Jurkat, Clone E6-1 (cell line): ENCODE results near the gene USP19.

Source experiments
- DNase-seq: peaks from one replicate; pipeline ENCODE4 v3.0.0-alpha.2; 2011; ENCODE audit warnings: low read depth, low spot score
- H3K4me3 ChIP-seq: 2 replicates; pipeline ENCODE4 v1.5.1; 2011; ENCODE audit warnings: mild to moderate bottlenecking, low read length, control low read depth, moderate library complexity

USP19 gene

GRCh38 chr3:49140080-49140479 is 19.5 kb upstream of the USP19 start:
- H3K4me3 ChIP-seq: no peak overlapping the region
- DNase-seq: no peak

GRCh38 chr3:49135499-49135898 is 14.9 kb upstream of the USP19 start:
- DNase-seq: no peak

DNA sequence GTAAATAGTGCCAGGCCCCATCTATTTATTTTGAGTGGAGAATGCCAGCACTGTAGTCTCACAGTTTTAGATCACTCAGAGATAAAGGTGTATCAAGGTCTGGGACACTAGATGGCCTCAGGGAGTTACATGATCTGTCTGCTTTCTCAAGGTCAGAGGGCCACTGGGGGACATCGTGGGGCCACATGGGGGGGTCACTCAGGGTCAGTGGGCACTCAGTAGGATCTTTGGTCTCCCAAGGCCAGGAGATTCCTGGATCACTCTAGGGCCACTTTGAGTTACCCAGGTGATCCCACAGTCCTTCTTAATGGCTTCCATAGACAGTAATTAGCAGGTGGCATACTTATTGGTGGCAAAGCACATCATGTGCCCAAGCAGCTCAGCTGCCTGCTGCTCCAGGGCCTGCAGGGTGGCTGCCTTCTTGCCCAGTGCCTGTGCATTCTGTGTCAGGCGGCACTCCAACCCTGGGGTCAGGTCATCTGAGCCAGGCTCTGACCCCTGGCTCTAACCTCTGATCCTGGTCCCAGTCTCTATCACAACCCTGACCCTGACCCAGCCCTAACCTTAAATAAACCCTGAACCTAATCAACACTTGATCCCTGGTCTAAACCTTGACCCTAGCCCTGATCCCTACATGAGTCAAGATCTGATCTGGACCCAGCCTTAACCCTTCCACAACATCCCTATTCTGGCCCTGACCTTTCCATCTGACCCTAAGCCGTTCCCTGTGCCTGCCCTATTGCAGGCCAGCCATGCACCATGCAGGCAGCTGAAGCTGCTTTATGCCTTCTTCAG is 14.0 kb upstream of the USP19 start:
- no peak overlapping the region for H3K4me3 ChIP-seq
- DNase-seq: no peak

More at GRCh38 chr3:49135499-49135898, 14.9 kb upstream of the USP19 start:
- no peak overlapping the region for H3K4me3 ChIP-seq

DNA sequence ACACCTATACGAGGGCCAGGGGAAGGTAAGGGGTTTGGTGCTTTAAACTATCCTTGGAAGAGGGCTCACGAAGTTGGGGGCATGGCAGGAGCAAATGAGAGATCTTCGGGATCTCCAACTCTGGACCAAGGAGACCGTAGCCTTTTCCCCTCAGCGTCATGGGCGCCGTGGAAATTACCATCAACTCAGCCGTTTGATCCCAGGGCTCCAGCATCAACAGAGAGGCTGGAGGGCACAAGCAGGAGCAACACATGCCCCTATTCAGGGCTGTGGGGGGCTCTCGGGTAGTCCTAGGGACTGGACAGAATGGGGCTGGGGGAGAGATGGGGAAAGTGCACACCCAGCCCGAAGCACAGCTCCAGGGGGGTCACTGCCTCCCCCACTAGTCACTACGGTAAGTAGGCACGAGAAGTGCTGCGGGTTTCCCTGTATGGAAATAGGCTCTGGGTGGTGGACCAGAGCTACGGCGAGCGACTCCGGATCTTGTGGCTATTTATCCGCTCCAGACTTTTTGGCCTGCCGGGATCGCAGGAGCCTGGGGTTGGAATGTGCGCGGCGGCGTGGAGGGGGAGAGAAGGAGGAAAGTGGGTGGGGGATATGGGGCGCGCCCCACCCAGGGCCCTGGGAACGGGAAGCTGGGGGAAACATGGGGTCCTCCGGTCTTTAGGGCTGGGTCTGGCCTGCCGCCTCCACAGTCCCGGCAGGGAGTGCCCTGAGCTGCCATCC is 12.8 kb upstream of the USP19 start:
- no peak for DNase-seq
- H3K4me3 ChIP-seq: no peak overlapping the region

DNA sequence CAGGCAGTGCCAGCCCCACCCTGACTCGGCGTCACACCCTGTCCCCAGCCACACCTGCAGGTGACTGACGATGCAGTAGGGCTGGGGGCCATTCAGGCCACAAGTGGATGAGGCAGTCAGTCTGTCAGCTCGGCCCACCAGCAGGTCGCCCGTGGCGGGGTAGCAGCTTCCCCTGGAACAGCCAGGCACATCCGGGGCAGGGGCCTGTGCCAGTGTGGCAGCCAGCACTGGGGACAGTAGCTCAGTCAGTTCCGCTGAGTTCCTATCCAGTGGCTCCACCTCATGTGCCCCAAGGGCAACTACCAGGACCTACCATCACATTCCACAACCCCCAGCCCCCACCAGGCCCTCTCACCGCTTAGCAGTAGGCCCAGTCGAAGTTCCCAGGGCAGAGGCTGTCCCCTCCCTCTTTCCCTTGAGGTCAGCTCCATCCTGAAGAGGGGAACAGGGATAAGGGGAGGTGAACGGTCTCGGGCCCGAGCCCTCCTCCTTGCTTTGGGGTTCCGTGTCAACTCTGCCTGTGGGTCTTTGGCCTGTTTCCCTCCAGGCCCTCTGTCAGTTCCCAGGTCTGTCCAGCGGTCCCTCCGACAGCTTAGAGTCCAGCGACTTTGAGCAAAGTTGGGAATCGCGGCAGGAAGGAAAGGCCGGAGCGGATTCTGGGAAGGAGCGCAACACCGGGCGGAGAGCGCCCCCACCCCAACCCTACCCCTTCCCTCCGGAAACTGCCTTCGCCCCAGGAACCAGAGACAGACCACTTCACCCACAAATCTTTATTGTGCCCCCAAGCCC is 12.0 kb upstream of the USP19 start, which contains the start of gene LAMB2:
Gene LAMB2, minus strand, starts transcription at position 614 of the 789 bp plus-strand sequence. Its CDS starts 183 bp downstream, at position 431.
- no peak within 1 kb of the TSS for H3K4me3 ChIP-seq
- DNase-seq: no peak

DNA sequence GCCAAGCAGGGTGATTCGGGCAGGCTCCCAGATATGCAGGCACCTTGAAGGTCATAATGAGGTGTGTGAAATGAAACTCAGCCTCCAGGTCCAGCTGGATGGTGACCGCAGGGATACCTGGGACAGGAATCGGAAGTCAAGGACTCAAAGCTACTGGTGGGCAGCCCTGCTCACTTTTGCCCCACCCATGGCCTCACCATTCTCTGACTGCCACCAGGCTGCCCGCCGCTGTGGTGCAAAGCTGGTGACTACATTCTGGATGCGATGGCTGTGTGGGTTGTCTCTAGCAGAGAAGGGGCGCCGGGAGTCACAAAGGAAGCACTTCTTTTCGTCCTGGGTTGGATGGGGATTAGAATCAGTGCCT is 11.4 kb upstream of the USP19 start:
- H3K4me3 ChIP-seq: no peak overlapping the region

GRCh38 chr3:49131576-49131975 is 11.0 kb upstream of the USP19 start:
- DNase-seq: no peak
- H3K4me3 ChIP-seq: no peak overlapping the region

More for the DNA sequence above, 11.4 kb upstream of the USP19 start:
- no peak for DNase-seq

DNA sequence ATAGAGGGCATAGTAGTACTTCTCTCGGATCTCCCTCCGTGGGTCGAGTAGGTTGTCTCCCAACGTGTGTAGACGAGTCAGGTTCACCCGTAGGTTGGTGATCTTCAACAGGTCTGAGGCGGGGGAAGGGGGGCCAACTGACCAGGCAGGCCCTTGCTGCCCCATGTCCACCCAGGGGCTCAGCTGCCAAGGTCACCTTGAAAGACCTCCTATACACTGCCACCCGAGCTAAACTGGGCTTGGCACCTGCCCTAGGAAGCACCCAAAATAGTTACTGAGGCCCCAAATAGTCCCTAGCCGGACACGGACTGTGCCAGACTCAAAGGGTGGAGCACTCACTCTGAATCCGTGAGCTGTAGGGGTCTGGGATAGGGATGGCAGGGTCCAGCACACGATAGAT is 10.4 kb upstream of the USP19 start:
- no peak overlapping the region for H3K4me3 ChIP-seq
- no peak for DNase-seq

DNA sequence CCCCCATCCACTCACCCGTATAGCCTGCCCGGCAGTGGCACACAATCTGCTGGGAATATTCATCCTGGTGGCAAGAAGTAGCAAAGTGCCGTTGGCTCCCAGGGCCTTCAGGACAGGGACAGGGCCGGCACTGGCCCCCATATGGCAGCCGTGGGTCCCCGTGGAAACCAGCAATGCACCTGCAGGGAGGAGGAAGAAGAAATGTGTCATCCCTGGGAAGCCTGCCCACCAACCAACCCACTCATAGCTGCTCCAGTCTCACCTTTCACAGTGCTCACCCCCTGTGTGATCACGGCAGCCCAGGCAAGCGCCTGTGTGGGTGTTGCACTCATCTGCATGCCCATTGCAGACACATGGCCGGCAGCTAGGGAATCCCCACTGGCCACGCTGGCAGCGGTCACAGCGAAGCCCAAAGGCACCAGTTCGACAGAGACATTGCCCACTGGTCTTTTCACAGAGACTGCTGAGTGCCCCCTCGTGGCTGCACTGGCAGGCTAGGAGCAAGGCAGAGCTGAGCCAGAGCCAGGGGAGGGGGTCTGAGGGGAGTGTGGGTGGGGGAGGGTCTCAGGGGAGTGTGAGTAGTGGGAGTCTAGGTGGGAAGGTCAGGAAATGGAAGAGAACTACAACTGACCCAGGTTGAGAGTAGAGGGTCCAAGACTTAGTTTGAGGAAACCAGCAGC is 4.5 kb upstream of the USP19 start:
- no peak for DNase-seq

GRCh38 chr3:49124203-49124602 is 3.6 kb upstream of the USP19 start:
- no peak overlapping the region for H3K4me3 ChIP-seq
- no peak for DNase-seq

More for the DNA sequence above, 4.5 kb upstream of the USP19 start:
- H3K4me3 ChIP-seq: no peak overlapping the region

DNA sequence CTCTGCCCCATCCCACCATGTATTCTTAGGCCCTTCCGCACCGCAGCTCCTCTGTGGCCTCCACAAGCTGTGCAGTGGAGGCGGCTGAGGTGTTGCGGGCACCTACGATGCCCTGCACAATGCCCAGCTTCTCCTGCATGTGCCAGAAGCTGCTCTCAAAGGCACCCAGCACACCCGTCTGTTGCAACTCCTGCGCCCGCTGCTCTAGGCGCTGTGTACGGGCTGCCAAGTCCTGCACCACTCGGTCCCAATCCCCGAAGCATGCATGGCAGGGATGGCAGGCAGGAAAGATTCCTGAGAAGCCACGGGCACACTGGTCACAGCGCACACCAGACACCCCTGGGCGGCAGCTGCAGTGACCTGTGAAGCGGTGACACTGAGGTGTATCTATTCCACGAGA is 3.1 kb upstream of the USP19 start:
- H3K4me3 ChIP-seq: no peak overlapping the region

GRCh38 chr3:49122886-49123545 is 2.4 kb upstream of the USP19 start:
- H3K4me3 ChIP-seq: no peak overlapping the region
- no peak for DNase-seq

More for the DNA sequence above, 3.1 kb upstream of the USP19 start:
- no peak for DNase-seq

DNA sequence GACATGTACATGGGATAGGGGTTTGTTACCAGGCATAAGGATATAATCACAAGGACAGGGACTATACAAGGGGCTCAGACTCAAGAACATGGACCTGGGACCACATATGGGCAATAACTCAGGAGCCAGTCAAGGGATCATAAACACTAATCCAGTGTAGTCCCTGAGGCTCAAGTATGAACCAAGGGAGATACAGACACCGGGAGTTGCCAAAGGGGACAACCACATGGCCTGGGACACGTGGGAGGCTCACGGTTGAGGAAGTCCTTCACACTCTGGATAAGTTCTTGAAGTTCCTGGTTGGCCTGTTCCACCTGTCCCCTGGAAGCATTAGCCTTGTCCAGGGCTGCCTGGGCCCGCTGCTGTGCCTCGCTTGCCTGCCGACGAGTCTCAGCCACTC is 1.8 kb upstream of the USP19 start:
- no peak for DNase-seq
- no peak overlapping the region for H3K4me3 ChIP-seq

DNA sequence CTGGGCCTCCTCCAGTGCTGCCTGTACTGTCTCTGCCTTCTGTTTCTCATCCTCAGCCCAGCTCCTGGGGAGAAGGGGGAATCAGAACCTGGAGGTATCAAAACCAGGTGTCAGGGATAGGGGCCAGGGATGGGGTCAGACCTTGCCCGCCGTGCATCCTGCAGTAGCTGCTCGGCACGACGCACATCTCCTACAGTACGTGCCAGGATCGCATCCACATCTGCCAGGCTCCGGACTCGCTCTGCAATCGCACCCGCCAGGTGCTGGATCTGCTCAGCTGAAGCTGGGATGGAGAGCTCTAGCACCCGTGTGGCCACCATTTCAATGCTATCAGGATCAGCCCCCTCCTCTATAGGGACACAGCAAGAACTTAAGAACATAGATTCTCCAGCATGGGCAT is 1.4 kb upstream of the USP19 start:
- H3K4me3 ChIP-seq: no peak overlapping the region

DNA sequence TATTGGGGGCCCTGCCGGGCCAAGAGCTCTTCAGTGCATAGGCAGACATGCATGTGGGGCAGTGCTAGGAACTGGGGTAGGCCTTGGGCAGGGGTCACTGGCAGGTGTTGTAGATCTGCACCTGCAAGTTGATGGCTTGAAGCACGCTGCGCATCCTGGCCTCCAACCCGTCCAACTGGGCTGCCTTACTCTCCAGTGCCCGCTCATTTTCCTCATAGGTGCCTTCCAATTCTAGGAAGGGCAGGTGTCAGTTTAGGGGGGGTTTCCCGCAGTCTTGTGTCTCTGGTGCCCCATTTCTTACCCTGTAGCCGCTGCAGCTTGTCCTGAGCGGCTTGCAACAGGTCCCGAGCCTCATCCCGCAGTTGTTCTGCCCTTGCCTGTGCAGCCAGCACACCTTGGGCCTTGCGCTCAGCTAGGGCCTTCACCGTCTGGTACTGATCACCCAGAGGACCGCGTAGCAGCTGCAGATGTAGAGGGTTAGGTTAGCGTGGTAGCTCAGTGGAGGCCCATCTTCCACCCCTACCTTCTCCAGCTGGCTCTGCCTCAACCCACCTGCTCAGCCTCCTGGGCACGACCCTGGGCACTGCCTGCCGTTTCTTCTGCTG is 611 bp upstream of the USP19 start:
- peak; percentile 38 for DNase-seq
- H3K4me3 ChIP-seq: peak overlapping the region; percentile 94

More for the DNA sequence above, 1.4 kb upstream of the USP19 start:
- no peak for DNase-seq

DNA sequence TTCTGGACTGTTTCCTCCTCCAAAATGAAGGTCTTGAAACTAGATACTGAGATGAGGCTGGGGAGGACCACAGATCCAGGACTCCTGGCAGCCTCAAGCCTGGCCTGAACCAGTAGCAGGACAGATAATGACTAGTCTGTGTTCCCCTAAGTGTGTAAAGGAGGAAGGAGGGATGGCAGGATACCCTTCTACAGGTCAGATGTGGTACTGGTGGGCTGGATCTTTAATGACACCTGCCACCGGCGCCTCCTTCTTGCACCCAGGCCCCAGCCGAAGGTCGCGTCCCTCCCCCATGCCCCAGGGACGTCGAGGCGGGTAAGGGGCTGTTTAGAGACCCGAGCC is 556 bp downstream of the USP19 start:
- peak overlapping the region; percentile 94 for H3K4me3 ChIP-seq

DNA sequence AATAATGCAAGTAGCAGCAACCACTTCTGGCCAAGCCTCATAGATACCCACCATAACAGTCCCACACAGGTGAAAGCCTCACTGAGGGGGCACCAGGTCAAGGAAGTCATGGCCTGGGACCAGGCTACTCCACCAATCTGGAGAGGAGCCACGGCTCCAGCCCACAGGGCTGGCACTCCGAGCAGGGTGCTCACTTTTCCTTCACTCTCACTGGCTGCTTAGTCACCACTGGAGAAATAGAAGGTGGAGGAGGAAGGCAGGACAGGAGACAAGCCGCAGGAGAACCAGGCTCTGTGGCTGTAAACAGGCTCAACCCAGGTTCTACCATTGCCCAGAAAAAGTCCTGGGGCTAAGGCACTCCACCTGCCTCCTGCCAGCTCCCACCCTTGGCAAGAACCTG is 1.2 kb downstream of the USP19 start:
- no peak for DNase-seq

More for the DNA sequence above, 556 bp downstream of the USP19 start:
- no peak for DNase-seq

DNA sequence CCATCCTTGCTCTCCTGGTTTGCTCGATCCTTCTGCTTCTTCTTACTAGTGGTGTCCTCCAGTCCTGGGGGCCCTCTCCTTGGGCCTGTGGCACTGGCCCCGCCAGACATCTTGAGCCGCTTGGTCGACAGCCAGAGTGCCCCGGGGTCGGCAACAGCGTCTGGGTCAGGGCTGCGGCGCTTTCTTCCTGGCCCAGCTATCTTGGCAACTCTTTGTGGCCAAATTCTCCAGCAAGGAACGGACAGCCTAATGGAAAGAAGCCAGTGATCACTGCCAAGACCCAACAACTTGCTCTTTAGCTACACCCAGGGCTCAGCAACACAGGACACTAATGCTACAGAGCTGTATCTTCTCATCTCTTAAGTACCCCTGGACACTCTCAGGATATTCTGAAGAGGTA is 1.6 kb downstream of the USP19 start:
- peak overlapping the region; percentile 94 for H3K4me3 ChIP-seq

More for the DNA sequence above, 1.2 kb downstream of the USP19 start:
- H3K4me3 ChIP-seq: peak overlapping the region; percentile 94

More for the DNA sequence above, 1.6 kb downstream of the USP19 start:
- no peak for DNase-seq
